Natural killer cell (primary cell): ENCODE measurements around the gene SKIL. TPM values are rescaled to one million over a fixed set of nuclear protein-coding genes. Genes with fewer than 3 reads are reported as not detected.

Source experiments
- ATAC-seq, 3 donors: fragments of 150-1000 bp in 2 of 3; fragments of 200-7000 bp in 1 of 3; cut with Tn5 transposase; 1 replicate in 1 of 3; 2 replicates in 2 of 3; pipeline ENCODE4 v1.10.0; 2021; ENCODE audit warnings: mild to moderate bottlenecking in 2 of 3, moderate library complexity in 2 of 3
- DNase-seq, 2 donors: peaks; one replicate each; pipeline versions ENCODE4 v3.0.0 to v3.0.0-alpha.2; 2013 to 2021; ENCODE audit warnings: mixed read lengths in 1 of 2
- H3K27ac ChIP-seq: one replicate; pipeline ENCODE4 v1.5.1; 2013; ENCODE audit warnings: mild to moderate bottlenecking, low read length
- H3K27me3 ChIP-seq: one replicate; pipeline ENCODE4 v1.6.1; 2013; ENCODE audit warnings: low read length; ENCODE audit not compliant: control insufficient read depth, insufficient read depth
- H3K36me3 ChIP-seq: one replicate; pipeline ENCODE4 v1.6.1; 2013; ENCODE audit warnings: low read length; ENCODE audit not compliant: control insufficient read depth, insufficient read depth
- H3K4me1 ChIP-seq: one replicate; pipeline ENCODE4 v1.6.1; 2013; ENCODE audit warnings: low read length; ENCODE audit not compliant: control insufficient read depth, insufficient read depth
- H3K4me3 ChIP-seq: one replicate; pipeline ENCODE4 v1.5.1; 2013; ENCODE audit warnings: low read length
- H3K9me3 ChIP-seq: one replicate; pipeline ENCODE4 v1.6.1; 2013; ENCODE audit warnings: low read length; ENCODE audit not compliant: control insufficient read depth, insufficient read depth
- H3K27ac Mint-ChIP-seq, 2 donors: one replicate each; pipeline ENCODE4 v1.8.0; 2022; ENCODE audit warnings: mild to moderate bottlenecking in 2 of 2, mixed read lengths in 2 of 2, moderate library complexity in 1 of 2
- H3K27me3 Mint-ChIP-seq, 2 donors: one replicate each; pipeline ENCODE4 v1.8.0; 2022; ENCODE audit warnings: low read depth in 2 of 2, mixed read lengths in 2 of 2
- H3K36me3 Mint-ChIP-seq: one replicate; pipeline ENCODE4 v1.8.0; 2022; ENCODE audit warnings: mixed read lengths
- H3K4me1 Mint-ChIP-seq, 2 donors: one replicate each; pipeline ENCODE4 v1.8.0; 2022; ENCODE audit warnings: mixed read lengths in 2 of 2
- H3K4me3 Mint-ChIP-seq: one replicate; pipeline ENCODE4 v1.8.0; 2022; ENCODE audit warnings: mild to moderate bottlenecking, moderate library complexity, mixed read lengths
- H3K9me3 Mint-ChIP-seq, 2 donors: one replicate each; pipeline ENCODE4 v1.8.0; 2022; ENCODE audit warnings: mixed read lengths in 2 of 2
- WGBS: methylation state at CpG from one replicate; pipeline ENCODE4 v1.1.7; 2013; ENCODE audit warnings: missing lambda C conversion rate; ENCODE audit not compliant: insufficient coverage; 5-methylcytosine and 5-hydroxymethylcytosine counted together
- intact Hi-C: fragments of 100-400 bp; cut with micrococcal nuclease; formaldehyde crosslinking; loops from one replicate; pipeline ENCODE4 v1.14.2; 2022
- total RNA-seq, 4 donors: library from RNA; stranded (reverse); fragments of 120-200 nt in 1 of 4; gene quantifications; one replicate each; pipeline versions ENCODE4 v1.2.3 to v1.2.4, GENCODE V29; 2013 to 2022
- TF ChIP-seq, protein P1 (sequence below): fragments of 200-600 bp; IDR thresholded peaks from one replicate; pipeline ENCODE4 v1.8.0; 2022; ENCODE audit warnings: antibody characterized with exemption

The SKIL gene, protein sequence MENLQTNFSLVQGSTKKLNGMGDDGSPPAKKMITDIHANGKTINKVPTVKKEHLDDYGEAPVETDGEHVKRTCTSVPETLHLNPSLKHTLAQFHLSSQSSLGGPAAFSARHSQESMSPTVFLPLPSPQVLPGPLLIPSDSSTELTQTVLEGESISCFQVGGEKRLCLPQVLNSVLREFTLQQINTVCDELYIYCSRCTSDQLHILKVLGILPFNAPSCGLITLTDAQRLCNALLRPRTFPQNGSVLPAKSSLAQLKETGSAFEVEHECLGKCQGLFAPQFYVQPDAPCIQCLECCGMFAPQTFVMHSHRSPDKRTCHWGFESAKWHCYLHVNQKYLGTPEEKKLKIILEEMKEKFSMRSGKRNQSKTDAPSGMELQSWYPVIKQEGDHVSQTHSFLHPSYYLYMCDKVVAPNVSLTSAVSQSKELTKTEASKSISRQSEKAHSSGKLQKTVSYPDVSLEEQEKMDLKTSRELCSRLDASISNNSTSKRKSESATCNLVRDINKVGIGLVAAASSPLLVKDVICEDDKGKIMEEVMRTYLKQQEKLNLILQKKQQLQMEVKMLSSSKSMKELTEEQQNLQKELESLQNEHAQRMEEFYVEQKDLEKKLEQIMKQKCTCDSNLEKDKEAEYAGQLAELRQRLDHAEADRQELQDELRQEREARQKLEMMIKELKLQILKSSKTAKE
- total RNA-seq, result 100 to 1,000 TPM in 1 of 3 donors, 10 to 100 TPM in 2; 85.5 to 156 (median 96.3) TPM
- total RNA-seq (2013), result 59.8 TPM

DNA sequence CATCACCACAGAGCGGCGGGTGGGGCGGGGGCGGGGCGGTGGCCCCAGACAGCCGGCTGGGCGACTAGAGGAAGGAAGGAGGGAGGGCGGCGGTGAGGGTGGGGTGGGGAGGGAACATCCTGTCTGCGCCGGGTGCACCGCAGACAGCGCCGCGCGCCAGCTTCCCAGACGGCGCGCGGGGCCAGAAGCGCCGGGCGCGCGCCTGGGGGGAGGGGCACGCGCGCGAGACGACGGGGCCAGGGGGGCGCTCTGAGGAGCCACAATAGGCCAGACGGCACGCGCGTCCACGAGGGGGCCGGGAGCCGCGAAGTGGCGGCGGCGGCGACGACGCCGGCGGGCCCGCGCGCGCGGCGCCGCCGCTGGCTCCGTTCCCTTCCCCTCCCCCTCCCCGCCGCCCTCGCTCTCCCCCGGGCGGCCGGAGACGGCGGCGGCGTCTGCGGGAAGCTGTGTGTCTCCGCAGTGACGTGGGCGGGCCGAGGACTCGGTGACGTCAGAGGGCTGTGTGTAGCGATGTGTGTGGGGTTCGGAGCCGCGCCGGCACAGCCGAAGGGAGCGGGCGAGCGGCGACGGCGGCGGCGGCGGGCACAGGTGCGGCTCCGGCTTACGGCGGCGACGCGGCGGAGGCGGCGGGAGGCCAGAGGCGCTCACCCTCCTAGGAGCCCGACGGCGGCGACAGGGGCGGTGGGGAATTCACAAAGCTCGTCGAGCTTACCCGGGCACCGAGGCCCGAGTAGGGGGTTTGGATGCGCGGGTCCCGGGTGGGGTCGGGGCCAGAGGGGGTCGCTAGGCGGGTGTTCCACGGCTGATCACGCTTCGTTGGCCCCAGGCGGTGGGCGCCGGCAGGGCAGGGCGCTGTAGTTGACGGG lies at the start of gene SKIL:
TSS of gene SKIL (plus strand) at position 540 of the 866 bp plus-strand sequence. CDS start 2,617 bp downstream, outside the sequence.
- Mint-ChIP-seq H3K4me1 (peaks cover 54 to 55% of the 10 kb centered on the region in 2 donors), H3K4me3 (peak within 1 kb of the TSS; percentile 95), H3K9me3 (no peaks in the 10 kb centered on the region), H3K27ac (peak within 1 kb of the TSS; percentile 95 to 100), H3K27me3 (no peaks in the 10 kb centered on the region), H3K36me3 (peaks cover 9% of the 10 kb centered on the region)
- under 1% methylated on average over 119 of the region's 124 CpGs for whole genome bisulfite sequencing
- intact Hi-C loops, result loop anchor here (1.0 to 5.0 kb wide), 5 partner anchors 47 to 585 kb away; partner anchors contain the start of genes EIF5A2, MYNN and PHC3
- H3K9me3 ChIP-seq, result no peaks in the 10 kb centered on the region
- peaks cover 18% of the 10 kb centered on the region for H3K4me1 ChIP-seq
- H3K27me3 ChIP-seq, result no peaks in the 10 kb centered on the region
- TF ChIP-seq, protein P1, sequence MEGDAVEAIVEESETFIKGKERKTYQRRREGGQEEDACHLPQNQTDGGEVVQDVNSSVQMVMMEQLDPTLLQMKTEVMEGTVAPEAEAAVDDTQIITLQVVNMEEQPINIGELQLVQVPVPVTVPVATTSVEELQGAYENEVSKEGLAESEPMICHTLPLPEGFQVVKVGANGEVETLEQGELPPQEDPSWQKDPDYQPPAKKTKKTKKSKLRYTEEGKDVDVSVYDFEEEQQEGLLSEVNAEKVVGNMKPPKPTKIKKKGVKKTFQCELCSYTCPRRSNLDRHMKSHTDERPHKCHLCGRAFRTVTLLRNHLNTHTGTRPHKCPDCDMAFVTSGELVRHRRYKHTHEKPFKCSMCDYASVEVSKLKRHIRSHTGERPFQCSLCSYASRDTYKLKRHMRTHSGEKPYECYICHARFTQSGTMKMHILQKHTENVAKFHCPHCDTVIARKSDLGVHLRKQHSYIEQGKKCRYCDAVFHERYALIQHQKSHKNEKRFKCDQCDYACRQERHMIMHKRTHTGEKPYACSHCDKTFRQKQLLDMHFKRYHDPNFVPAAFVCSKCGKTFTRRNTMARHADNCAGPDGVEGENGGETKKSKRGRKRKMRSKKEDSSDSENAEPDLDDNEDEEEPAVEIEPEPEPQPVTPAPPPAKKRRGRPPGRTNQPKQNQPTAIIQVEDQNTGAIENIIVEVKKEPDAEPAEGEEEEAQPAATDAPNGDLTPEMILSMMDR, result no peak
- H3K27ac ChIP-seq, result peak within 1 kb of the TSS; percentile 99
- DNase-seq, result peak; percentile 96 to 99
- H3K4me3 ChIP-seq, result peak within 1 kb of the TSS; percentile 83
- no peaks in the 10 kb centered on the region for H3K36me3 ChIP-seq
- ATAC-seq, result peak; percentile 65 to 84 (median 69)

DNA sequence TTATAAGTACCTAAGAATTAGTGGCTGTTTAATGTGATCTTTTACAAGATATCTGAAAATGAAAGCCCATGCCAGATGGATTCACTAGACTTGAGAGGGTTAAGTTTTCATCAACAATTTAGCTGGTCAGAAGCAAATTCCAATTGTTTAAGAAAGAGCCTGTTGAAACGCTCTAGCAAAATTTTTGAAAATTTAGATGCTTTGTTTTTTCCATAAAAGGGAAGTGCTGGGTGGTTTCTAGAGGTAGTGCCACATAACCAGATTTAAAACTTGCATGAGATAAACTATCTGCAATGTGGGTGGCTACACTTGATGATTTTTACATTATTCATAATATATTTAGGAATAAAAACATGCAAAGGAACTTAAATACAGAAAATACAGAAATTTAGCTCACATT lies 48.5 kb upstream of the SKIL start:
- ATAC-seq, result no peak
- intact Hi-C loops, result no loop called here
- Mint-ChIP-seq H3K4me3 (no peak overlapping the region), H3K36me3 (no peaks in the 10 kb centered on the region), H3K4me1 (no peaks in the 10 kb centered on the region), H3K27ac (no peak overlapping the region), H3K9me3 (no peaks in the 10 kb centered on the region), H3K27me3 (no peaks in the 10 kb centered on the region)
- Histone ChIP-seq H3K27me3 (no peaks in the 10 kb centered on the region), H3K27ac (no peak overlapping the region), H3K4me3 (no peak overlapping the region), H3K9me3 (no peaks in the 10 kb centered on the region), H3K36me3 (no peaks in the 10 kb centered on the region), H3K4me1 (peaks cover 3% of the 10 kb centered on the region)
- TF ChIP-seq, protein P1, result no peak
- DNase-seq, result no peak
- WGBS, result 75% methylated on average over 1 of the region's 1 CpG

DNA sequence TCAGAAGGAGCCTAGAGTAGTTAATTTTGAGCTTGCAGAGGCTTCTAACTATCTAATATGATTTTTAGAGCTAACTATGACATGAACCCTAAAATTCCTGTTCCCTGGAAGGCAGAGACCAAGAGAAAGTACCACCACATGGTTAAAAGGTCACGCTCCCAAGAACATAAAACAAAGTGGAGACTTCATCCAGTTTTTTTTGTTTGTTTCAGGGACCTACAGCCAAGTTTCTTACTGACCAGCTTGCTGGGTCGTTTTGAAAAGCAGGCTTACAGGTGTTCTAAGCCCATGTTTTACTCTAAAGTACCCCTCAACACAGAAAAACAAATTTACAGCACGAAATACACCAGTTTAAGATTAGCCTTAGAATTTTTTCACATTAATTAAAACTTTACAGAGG lies 39.6 kb upstream of the SKIL start:
- 75% methylated on average over 3 of the region's 3 CpGs for WGBS

More for the DNA sequence above, 39.6 kb upstream of the SKIL start:
- Histone ChIP-seq H3K9me3 (no peaks in the 10 kb centered on the region), H3K27ac (no peak overlapping the region), H3K36me3 (no peaks in the 10 kb centered on the region), H3K27me3 (no peaks in the 10 kb centered on the region), H3K4me1 (no peaks in the 10 kb centered on the region), H3K4me3 (no peak overlapping the region)
- Mint-ChIP-seq H3K4me1 (no peaks in the 10 kb centered on the region), H3K27ac (no peak overlapping the region), H3K36me3 (no peaks in the 10 kb centered on the region), H3K4me3 (no peak overlapping the region), H3K9me3 (no peaks in the 10 kb centered on the region), H3K27me3 (no peaks in the 10 kb centered on the region)
- TF ChIP-seq, protein P1, result no peak
- DNase-seq (no peak), ATAC-seq (no peak)
- intact Hi-C loops, result no loop called here
